ENCODE data around the gene UBAC1.

DNA sequence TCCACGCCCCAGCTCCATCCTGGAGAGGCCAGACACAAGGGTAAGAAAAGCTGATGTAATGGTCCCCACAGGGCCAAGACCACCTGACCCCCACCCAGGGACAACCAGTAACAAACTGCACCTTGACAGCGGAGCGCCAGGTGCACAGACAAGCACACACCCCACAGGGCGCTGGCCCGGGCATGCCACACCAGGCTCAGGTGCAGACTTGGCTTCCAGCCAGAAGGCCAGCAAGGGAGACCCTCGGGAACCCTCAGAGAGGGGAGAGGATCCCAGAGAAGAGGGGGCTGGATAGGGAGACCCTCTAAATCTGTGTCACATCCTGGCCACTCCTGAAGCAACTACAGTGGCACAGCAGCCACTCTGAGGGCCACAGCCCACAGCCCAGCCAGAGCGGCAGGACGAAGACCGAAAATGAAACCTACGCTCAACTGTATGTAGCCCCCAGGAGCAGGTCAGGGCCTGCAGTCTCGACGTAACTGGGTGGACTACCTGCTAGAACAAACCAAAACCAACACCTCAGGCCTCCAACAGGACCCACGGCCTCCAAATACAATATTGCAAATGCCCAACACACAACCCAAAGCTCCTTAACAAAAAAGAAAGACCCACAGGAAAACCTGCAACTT, 72.3 kb downstream of the UBAC1 start:
- TF ChIP-seq POLR2A (IDR thresholded peaks at IDR 0.05; ENCODE audit: low read length): no peak
- no peak for TF ChIP-seq GATA1 (IDR thresholded peaks at IDR 0.05; ENCODE audit: low read depth, low read length)

Data from erythroblast (primary cell).